ENCODE results near the gene ARAP1.
"Not testable (repeated sequence)": the region's sequence is repeated elsewhere in the genome, so short reads cannot be mapped to it uniquely, and the experiment has no call there.

Gene ARAP1

DNA sequence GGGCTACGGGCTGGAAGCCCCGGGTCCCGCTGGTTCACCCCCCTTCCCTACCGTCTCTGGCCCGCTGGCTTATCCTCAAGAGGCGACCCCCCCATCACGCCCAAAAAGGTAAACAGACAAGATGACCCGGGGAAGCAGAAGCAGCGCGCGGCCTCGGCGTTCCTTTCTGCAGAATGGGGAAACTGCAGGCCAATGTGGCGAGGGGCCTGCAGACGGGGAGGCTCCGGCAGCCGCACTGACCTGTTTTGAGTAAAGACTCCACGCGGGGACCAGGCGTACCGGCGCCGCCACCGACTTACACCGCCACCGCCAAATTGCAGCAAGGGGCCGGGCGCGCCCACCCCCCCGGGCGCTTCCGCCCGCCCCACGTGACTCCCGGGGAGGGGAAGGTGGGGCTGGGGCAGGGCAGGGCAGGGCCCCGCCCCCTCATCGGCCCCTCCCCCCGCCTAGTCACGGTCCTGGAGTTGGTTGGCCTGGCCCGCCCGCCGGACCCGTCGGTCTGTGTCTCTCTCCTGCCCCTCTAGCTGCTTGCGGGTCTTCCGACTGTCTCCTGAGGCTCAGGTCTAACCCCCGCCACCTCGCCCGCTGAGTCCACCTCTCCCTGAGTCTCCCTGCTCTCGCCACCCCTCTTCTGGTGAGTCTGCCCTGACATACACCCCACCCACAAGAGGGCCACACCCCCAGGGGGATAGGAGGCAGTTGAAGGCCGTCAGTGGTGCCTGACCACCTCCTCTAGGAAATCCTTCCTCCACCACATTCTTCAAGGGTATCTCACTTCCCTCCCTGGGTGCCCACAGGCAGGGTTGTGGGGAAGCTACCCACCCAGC, at the start of gene ARAP1:
Gene ARAP1, minus strand, starts transcription at position 321 of the 827 bp plus-strand sequence. CDS start 25,280 bp downstream, outside the sequence.
- peak; percentile 35 to 68 (median 43) for DNase-seq (ENCODE audit: low read depth in 3 of 3)

DNA sequence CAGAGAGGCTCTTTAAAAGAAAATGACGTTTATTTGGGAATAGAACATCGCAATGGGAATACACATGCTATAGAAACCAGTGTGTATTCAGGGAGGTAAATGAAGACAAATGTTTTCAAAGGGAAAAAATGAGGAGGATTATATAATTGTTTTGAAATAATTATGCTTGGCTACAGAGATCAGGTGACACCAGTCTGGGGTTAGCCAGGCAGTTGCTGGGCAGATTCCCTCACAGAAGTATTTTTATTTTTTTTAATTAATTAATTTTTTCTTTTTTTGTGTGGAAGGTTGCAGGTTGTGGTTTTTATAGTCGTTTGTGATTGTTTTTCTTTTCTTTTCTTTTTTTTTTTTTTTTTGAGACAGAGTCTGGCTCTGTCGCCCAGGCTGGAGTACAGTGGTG, 47.2 kb upstream of the ARAP1 start:
- DNase-seq (ENCODE audit: low read depth in 3 of 3): no peak

DNA sequence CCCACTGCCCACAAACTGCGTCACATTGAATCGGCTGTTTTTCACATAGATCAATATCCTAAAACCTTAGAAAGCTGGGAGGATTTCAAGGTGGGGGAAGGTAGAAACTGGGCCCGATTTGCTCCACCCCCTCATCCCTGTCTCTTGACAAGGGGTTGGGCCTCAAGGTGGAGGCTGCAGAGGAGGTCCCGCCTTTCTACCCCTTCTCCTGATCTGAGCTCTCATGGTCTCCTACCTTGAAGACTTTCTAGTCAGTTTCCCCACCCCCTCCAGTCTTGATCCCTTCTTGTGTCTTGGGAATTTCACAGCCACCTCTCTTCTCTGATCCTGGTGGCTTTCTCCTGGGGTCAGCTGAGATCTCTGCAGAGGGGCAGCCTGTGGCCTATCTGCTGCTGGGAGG, 46.2 kb upstream of the ARAP1 start:
- no peak for DNase-seq (ENCODE audit: low read depth in 3 of 3)

DNA sequence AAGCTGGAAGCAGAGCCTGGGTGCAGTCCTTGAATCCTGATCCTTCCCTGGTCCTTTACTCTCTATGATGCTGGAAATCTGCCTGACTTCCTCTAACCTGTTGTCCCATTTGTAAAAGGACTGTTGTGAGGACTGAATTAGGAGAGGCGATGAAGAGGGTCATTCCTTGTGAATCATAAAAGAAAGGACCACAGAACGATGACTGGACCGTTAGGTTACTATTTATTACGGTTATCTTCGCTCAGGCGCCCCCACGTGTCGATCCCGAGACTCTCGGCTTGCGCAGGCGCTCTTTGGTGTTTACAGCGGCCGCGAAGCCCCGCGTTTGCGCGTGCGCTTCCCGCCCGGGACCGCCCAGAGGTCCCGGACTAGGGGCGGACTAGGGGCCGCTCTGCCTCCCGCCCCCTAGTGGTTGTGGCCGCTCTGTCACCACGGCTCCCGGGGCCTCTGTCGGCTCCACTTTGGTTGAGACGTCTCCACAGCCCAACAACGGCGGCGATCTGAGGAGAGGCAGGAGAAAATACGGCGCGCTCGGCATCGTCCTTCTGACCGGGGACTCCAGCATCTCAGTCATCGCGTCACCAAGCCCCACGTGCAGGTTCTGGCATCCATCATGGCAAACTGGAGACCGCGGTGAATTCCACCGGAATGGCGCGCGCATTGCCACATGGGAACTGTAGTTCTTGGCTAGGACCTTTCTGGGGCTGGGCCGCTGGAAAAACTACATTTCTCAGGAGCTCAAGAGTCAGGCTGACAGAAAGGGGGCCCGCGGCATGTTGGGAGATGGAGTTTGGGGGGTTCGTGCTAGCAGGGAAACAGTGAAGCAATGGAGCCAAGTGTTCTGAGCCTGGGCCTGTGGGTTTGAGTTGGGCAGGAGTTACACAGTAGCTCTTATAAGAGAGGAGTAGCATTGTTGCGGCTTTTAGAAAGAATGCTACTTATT, 41.5 kb upstream of the ARAP1 start, which contains the start of gene STARD10:
Gene STARD10, minus strand, starts transcription at position 623 of the 943 bp plus-strand sequence. CDS start 12,866 bp downstream, outside the sequence.
- peak; percentile 85 to 93 (median 89) for DNase-seq (ENCODE audit: low read depth in 3 of 3)

DNA sequence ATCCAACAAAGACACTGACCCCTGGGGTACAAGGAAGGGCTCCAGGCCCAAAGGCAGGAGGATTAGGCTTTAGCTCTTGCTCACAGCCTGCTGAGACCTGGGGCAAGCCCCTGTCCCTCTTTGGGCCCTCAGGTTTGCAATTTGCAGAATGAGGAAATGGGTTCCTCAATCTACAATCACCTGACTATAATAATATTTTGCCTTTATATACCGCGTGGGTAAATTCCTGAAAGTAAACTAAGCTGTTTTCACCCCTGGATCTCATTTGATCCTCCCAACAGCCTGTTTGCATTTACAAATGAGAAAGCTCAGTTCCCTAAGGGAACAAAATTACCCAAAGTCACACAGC, 40.8 kb upstream of the ARAP1 start:
- DNase-seq (ENCODE audit: low read depth in 3 of 3): no peak

DNA sequence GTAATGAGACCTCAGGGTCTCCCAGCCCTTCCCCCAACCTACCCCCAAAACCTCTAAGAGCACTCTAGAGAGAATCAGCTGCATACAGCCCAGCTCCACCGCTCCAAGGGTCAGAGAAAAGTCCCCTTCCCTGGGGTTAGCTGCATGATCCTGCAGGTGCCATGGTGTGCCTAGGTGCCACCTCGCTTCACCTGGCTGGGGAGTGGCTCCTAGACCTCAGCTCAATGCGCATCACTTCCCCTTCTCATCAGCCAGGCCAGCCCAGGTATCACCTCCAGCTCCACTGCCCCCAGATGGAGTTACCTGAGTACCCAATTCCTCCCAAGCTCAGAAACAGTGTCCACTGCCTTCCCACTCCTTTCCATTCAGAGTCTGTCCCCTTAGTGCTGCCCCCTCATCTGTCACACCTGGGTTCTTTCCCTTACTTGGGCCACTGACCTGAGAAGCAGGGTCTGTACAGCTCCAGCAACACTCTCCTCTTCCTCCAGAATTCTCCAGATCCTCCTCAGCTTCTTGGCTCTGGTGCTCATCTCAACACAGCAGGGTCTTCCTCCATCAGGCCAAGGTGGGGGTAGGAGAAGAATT, 40.3 kb upstream of the ARAP1 start:
- DNase-seq (ENCODE audit: low read depth in 3 of 3): no peak

DNA sequence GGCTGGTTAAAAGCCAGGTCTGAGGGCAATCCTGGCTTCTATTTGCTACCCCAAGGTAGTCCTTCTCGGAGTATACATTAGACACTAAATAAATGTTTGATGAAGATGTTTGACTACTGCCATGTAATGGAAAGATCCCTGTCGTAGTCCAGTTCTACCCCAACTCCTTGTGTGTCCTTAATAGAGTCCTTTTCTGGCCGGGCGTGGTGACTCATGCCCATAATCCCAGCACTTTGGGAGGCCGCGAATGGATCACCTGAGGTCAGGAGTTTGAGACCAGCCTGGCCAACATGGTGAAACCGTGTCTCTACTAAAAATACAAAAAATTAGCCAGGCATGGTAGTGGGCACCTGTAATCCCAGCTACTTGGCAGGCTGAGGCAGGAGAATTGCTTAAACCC, 39.0 kb upstream of the ARAP1 start:
- not testable (repeated sequence) for DNase-seq (ENCODE audit: low read depth in 3 of 3)

DNA sequence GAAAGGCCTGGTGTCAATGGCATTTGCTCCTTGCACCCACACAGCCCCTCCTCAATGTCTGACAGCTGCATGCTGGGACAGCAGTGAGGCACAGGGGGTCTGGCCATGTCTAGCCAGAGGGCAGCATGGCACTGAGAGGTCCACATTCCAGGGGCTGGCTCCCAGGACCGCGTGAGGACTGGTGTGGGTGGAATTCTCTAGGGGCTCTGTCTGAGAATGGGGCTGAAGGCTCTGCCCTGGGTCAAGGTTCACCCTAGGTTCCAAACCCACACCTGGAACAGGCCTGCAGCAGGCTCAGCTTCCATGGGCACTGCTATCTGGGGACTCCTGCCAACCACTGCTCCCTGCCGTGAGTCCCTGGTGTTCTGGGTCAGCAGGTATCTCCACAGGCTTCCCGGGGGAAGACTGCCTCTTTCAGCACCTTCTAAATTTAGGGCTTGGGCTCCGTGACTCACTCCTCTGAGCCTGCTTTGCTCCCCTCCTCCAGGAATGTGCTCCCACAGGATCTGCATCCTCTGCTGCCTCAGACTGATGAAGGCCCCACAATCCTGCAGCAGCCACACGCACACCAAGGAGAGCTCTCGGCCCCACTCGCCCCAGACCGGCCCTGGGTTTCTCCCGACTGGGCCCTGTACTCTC, 37.4 kb upstream of the ARAP1 start:
- DNase-seq (ENCODE audit: low read depth in 3 of 3): no peak

DNA sequence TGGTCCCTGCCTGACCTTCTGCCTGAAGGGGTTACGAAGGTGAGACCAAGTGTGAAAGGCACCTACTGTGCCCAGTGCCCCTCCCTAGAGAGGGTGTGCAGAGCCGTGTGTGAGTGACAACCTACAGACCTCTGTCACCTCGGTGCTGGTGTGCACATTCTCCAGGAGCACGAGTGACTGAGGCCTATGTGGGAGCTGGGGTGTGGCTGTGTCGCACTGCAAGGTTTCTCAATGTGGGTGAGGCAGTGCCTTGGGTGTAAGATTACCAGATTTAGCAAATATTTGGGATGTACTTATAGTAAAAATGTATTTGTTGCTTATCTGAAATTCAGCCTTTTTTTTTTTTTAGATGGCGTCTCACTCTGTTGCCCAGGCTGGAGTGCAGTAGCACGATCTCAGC, 36.0 kb upstream of the ARAP1 start:
- DNase-seq (ENCODE audit: low read depth in 3 of 3): no peak

DNA sequence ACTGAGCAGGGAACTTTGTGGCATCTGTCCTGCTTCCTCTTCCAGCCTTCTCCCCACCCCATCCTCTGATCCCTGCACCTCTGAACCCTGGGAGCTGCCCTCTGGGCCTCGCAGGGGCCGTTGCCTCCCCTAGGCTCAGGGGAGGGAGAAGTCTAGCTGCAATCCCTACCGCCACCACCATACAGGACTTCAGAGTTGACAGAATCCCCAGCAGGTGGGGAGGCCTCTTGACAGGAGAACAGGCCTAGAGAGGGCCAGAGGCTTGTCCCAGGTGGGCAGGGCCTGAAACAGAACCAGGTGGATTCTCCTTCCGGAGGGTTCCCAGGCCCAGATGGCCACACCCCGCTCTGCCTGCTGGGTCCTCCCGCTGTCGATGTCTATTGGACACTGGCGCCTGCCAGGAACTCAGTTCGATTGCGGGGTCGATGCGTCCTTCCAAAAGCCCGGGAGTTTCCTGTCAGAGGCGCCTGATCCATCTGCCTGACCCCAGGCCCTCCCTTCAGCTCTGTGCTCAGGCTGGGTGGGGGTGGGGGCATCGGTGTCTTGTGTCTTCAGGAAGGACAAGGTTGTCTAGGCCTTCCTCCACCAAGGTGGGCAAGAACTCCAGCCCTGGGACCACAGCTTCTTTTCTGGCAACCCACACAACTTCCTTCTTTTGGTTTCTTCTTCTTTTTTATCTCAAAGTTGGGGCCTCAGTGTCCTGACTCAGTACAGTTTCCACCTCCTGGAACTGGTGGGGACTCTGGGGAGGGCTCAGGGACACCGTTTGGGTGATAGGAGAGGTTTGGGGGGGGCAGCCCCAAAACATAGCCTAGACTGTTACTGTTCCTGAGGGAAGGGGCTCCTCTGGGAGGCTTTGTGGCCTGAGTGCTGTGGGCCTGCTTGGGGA, 35.3 kb upstream of the ARAP1 start:
- no peak for DNase-seq (ENCODE audit: low read depth in 3 of 3)

DNA sequence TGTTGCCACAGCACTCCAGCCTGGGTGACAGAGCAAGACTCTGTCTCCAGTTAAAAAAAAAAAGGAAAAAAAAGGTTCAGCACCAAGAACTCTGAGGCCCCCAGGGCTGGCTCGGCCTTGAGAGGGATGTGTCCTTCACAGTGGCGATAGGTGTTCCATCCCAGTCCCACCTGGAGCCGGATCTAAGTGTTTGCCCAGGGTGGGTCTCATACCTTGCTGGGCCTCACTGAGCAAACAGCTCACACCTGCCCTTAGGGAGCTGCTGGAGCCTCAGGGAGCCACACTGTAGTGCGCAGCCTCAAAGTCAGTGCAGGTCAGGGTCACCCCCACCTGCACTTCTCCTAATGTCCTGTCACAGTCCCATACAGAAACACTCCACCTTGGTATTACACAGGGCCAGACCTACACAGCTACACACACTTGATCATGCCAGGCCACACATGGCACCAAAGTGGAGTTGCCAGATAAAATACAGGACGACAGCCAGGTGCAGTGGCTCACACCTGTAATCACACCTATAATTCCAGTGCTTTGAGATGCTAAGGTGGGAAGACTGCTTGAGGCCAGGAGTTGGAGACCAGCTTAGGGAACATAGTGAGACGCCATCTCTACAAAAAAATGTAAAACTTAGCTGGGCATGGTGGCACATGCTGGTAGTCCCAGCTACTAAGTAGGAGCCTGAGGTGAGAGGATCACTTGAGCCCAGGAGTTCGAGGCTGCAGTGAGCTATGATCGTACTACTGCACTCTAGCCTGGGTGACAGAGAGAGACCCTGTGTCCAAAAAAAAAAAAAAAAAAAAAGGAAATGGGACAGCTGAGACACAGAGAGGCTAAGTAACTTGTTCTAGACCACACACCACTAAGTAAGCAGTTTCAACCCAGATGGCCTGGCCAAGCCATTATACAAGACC, 34.4 kb upstream of the ARAP1 start:
- DNase-seq (ENCODE audit: low read depth in 3 of 3): no peak

DNA sequence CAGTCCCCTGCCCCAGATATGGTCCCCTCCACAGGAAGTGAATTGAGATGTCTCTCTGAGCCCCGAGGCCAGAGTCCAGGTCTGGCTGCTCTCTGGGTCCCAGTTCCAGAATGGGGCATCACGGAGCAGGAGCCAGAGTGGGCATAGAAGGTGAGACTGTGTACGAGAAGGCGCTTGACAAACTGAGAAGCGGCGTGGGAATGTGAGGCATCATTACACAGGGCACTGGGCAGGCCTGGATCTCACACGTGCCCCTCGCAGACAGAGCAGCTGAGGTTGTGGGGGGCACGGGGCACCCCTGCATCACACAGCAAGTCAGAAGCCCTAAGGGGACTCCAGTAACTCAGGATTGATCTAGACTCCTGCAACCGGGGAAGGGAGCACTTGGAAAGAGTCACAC, 32.5 kb upstream of the ARAP1 start:
- no peak for DNase-seq (ENCODE audit: low read depth in 3 of 3)

DNA sequence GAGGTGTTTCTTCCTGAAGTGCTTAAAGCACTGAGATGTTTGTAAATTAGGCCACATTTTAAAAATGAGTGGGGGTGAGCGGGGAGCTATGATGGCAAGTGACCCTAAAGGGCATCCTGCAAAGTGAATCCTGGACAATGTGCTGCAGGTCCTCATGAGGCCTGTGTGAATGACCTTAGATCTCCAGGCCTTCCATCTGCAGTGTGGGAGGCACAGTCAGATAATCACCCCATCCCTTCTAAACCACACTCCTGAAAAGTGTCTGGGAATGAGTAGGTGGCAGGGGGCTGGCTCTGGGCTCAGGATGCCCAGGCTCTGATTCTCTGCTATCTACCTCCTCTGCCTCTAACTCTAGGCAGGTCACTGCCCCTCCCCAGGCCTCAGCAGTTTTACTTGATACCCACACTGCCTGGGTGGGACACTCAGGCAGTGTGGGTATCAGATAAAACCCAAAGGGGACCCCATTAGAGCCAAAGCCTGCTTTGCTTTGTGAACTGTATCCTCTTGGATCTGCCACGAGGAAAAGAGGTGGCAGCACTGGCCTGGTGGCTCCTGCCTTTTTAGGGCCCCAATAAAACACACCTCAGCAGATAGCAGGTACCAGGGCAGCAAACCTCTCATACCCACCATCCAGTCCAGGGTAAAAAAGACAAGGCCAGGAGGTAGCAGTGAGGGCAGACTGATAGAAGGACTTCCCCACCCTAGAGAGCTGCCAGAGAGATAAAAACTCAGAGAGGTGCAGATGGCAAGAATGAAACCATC, 31.1 kb upstream of the ARAP1 start:
- no peak for DNase-seq (ENCODE audit: low read depth in 3 of 3)

DNA sequence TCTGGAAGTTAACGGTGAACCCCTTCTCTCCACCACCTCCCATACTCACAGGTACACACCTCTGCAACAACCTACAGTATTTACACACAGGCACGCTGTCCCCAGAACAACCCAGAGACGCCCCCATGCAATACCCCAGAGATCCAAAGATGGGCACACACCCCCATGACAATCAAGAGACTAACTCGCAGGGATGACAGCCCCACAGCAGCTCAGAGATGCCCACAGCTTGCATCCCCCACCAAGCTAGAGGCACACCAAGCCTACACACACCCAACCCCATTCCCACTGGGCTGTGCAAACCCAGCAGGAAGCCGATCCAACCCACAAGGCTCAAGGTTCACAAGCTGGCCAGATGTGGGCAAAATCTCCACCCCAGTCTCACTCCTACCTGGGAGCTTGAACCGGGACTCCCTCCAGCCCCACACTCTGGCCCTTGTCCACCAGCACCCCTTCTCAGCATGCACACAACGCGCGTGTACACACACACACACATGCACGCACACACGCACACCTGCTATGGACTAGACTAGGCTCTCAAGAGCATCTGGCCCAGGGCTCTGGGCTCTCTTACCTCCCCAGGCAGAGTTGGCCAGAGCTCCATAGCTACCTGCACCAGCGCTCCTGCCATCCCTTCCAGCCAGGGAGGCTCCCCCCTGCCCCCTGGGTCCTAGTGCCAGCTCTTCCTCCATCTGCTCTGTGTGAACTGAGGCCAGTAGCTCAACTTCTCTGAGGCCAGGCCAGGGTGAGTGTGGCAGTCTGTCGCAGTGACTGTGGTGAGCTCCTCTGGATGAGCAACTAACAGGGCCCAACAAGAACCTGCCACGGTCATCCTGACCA, 30.1 kb upstream of the ARAP1 start:
- DNase-seq (ENCODE audit: low read depth in 3 of 3): no peak

DNA sequence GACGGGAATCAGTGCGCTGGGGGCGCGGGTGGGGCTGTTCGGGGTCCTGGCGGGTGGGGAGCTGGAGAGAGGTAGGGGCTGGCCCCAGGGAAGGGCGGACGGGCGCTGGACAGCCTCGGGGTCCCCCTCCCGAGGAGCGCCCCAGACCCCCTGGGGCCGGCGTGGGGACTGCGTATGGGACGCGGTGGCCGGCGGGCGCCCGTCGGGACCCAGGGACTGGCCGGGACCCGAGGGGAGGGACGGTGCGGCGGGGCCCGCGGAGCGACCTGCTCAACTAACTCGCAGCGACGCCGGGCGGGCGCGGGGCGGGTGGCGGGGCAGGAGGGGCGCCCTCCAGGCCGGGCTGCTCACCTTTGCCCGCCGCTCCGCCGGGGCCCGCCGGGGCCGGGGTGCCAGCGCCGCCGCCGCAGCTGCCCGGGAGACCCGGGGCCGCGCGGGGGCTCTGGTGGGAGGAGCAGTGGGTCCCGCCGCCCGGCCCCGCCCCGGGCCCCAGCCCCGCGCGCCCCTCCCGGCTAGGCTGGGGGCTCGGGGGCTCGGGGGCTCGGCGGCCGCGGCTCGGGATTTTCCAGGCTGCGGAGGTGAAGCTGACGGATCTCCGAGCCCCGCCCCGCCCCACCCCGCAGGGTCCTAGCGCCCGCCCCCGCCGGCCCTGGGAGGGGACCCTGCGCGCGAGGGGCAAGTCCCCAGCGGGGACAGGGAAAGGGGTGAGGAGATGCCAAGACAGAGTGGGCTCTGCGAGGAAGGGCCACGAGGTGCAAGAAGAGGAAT, 29.3 kb upstream of the ARAP1 start:
- peak in 1 of 3 donors; percentile 19 for DNase-seq (ENCODE audit: low read depth in 3 of 3)

DNA sequence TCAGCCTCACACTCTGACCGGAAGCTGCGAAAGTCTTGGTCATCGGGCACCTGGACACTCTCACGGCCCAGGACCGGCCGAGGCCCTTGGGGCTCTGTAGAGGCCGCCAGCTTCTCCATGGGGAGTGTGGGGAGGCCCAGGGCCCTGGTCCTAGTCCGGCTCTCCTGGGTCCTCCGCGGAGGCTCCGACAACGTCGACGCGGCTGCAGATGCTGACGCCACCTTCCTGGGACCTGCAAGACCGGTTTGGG, 28.8 kb upstream of the ARAP1 start:
- no peak for DNase-seq (ENCODE audit: low read depth in 3 of 3)

DNA sequence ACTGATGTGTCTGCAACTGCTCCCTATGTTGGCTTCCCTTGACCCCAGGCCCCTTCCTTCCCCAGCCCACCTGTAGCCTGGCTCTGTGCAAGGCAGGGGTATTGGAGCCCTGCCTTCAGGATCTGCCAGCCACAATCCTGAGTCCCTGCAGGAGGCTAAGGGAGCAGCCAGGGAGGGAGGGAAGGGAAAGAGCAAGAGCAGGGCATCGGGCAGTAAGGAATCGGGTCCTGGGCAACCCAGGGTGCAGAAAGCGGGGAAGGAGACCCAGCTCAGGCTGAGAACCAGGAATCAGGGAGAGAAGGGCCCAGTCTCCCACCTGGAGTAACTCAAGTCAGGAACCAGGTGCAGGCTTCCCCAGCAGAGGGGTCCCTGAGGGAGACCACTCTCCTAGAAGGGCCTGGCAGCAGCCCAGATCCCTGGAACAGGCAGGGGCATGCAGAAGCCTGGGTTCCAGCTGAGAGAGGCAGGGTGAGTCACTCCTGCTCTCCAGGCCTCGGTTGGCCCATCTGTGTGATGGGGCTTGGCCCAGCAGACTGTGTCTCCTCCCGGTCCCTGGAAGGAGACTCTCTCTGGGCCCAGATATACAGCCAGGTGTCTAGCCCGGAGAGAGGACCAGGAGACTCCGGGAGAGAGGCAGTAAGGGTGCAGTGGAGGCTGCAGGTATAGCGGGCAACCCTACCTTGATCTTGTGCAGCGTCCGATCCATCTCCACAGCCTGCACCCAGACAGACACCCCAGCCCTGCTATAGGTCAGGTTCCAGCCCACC, 28.3 kb upstream of the ARAP1 start:
- no peak for DNase-seq (ENCODE audit: low read depth in 3 of 3)

Measured in stimulated activated CD4-positive, alpha-beta T cell treated with anti-CD3 and anti-CD28 coated beads, TNF-alpha, amount 100 ng/mL, for 48 hours (primary cell).